PFSK-1 (cell line): ENCODE data around the gene FARP2.

ENCODE experiments used
- FOXP2 ChIP-seq: optimal IDR thresholded peaks from 2 replicates; pipeline ENCODE3; 2011; ENCODE audit warnings: borderline replicate concordance, control low read depth, inconsistent platforms; ENCODE audit not compliant: insufficient read depth; ENCODE audit errors: extremely low read length, extremely low read depth
- POLR2AphosphoS5 ChIP-seq: IDR thresholded peaks from 2 replicates; pipeline ENCODE4 v1.6.1; 2012; ENCODE audit warnings: low read depth, mild to moderate bottlenecking, control low read depth, low read length, moderate library complexity
- REST ChIP-seq, 2 experiments: IDR thresholded peaks; 2 replicates each; pipeline versions ENCODE4 v1.6.1 to v1.8.0; 2011 to 2012; ENCODE audit warnings: low read depth in 2 of 2, low read length in 2 of 2, control low read depth in 1 of 2, inconsistent platforms in 1 of 2, mild to moderate bottlenecking in 1 of 2, moderate library complexity in 1 of 2; ENCODE audit not compliant: insufficient read depth in 1 of 2
- SIN3A ChIP-seq: IDR thresholded peaks from 2 replicates; pipeline ENCODE4 v1.6.1; 2012; ENCODE audit warnings: mild to moderate bottlenecking, low read length, moderate library complexity, borderline replicate concordance; ENCODE audit not compliant: insufficient read depth
- TAF1 ChIP-seq: IDR thresholded peaks from 2 replicates; pipeline ENCODE4 v1.6.1; 2012; ENCODE audit warnings: low read length, control low read depth, borderline replicate concordance; ENCODE audit not compliant: insufficient read depth

The FARP2 gene

DNA sequence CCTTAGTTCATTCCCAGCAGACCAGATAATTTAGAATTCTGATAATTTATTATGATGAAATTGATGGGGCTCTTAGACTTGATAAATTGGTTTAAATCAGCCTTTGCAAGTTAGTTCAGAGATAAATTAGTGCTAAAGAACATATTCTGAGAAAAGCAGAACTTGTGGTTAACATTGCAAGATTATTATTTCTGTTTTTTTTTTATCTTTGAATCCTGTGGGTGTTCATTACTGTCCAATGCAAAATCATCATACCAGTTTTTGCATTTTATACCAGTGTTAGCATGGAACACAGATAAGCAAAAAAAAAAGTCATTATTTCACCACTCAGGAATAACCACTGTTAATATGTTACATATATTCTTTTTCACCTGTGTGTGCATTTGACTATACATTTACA is 31.3 kb upstream of the FARP2 start:
- TF ChIP-seq FOXP2: no peak
- no peak for TF ChIP-seq POLR2AphosphoS5
- TF ChIP-seq TAF1: no peak
- no peak for TF ChIP-seq SIN3A
- no peak for TF ChIP-seq REST (IDR thresholded peaks at IDR 0.05; ENCODE audit: insufficient read depth in 1 of 2, low read depth in 2 of 2, low read length in 2 of 2)

- TF ChIP-seq SIN3A (no peak), TAF1 (no peak), POLR2AphosphoS5 (no peak), REST (IDR thresholded peaks at IDR 0.05; ENCODE audit: insufficient read depth in 1 of 2, low read depth in 2 of 2, low read length in 2 of 2) (no peak), FOXP2 (no peak)
Measured at GRCh38 chr2:241325257-241325656, 30.8 kb upstream of the FARP2 start.

DNA sequence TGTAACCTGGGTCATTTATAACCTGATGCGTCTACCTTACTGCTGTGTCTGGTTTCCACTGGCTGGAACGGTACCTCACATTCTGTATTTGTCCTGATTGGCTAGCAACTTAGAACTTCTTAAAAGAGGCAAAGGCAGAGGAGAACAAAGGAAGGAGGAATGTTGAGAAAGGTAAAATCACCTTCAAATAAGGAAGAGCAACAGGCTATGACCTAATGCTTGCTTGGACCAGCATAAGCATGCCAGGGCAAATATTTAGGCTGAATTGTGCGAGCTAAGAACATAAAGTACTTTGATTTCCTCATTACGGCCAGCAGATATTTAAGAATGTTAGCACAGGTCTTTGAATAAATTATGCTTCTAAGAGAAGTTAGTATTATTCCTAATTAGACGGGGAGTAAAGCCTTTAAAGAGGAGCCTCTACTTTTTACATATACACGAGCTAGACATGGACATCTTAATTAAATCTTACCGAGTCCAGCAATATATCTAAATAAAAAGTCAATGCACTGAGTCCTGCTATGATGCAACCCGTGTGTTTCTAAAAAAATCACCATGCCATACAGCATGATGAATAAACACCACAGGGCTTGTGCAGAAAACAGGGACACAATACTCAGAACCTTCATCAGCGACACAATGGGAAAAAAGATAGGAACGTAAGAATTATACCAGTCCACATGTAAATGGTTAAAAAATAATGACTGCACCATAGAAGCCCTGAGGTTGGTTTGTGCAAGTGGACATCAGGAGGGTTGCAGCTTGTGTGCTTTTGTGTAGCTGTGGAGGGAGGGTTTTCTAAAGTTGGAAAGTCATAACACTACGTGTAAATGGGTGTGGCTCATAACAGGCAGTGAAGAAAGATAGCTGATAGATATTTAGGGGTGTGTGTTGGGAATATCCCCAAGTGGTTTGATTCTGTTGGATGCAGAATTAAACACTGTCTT is 26.1 kb upstream of the FARP2 start:
- TF ChIP-seq POLR2AphosphoS5 (peak; percentile 22; the same call in 1 of the 2 replicates), FOXP2 (no peak)

GRCh38 chr2:241330616-241330981 is 25.5 kb upstream of the FARP2 start:
- no peak for TF ChIP-seq REST (IDR thresholded peaks at IDR 0.05; ENCODE audit: insufficient read depth in 1 of 2, low read depth in 2 of 2, low read length in 2 of 2)
- no peak for TF ChIP-seq TAF1
- no peak for TF ChIP-seq FOXP2
- TF ChIP-seq POLR2AphosphoS5: no peak
- no peak for TF ChIP-seq SIN3A

- TF ChIP-seq SIN3A (no peak), REST (IDR thresholded peaks at IDR 0.05; ENCODE audit: insufficient read depth in 1 of 2, low read depth in 2 of 2, low read length in 2 of 2) (no peak), TAF1 (no peak), POLR2AphosphoS5 (no peak; the same call in 1 of the 2 replicates), FOXP2 (no peak)
Measured at GRCh38 chr2:241334813-241335212, 21.3 kb upstream of the FARP2 start.
